Mucosa of descending colon (tissue), 3 donors: ENCODE measurements around the gene DNM3. TPM values are rescaled to one million over a fixed set of nuclear protein-coding genes. Genes with fewer than 3 reads are reported as not detected.

Experiments
- ATAC-seq: fragments of 200-7000 bp; cut with Tn5 transposase; one replicate; pipeline ENCODE4 v1.9.1; 2020; ENCODE audit warnings: mild to moderate bottlenecking, moderate library complexity
- DNase-seq, 3 donors: peaks; one replicate each; pipeline ENCODE4 v3.0.0-alpha.2; 2020
- H3K36me3 ChIP-seq: fragments of 200-600 bp; one replicate; pipeline ENCODE4 v1.8.0; 2021; ENCODE audit warnings: low read depth, mild to moderate bottlenecking
- H3K4me1 ChIP-seq: fragments of 200-600 bp; one replicate; pipeline ENCODE4 v1.8.0; 2021; ENCODE audit warnings: low read depth, mild to moderate bottlenecking
- H3K4me3 ChIP-seq: fragments of 200-600 bp; one replicate; pipeline ENCODE4 v1.8.0; 2021; ENCODE audit warnings: mild to moderate bottlenecking
- H3K9me3 ChIP-seq: fragments of 200-600 bp; one replicate; pipeline ENCODE4 v1.8.0; 2021; ENCODE audit warnings: mild to moderate bottlenecking
- CTCF ChIP-seq: fragments of 200-600 bp; IDR thresholded peaks from one replicate; pipeline ENCODE4 v1.8.0; 2022; ENCODE audit warnings: antibody characterized with exemption, mild to moderate bottlenecking
- intact Hi-C, 2 donors: fragments of 100-400 bp; cut with DNase I in 1 of 2; cut with micrococcal nuclease in 1 of 2; formaldehyde crosslinking; loops; one replicate each; pipeline versions ENCODE4 v1.11.0 to v1.11.1; 2022; cut with DNase I, micrococcal nuclease
- total RNA-seq, 3 donors: library from RNA; stranded (reverse); fragmentation: NEBNext Ultra II Directional in 2 of 3; extraction: Animal tissue kit (Norgen Biotek cat#: 25700) in 2 of 3; gene quantifications; one replicate each; pipeline versions ENCODE4 v1.2.1 to v1.2.4, GENCODE V29; 2021 to 2023
- donor health status: DM: no; HTN: no; CAD: no; lungs with moderate emphysema.
- donor health status: DM: no; HTN: no; CAD: no.
- donor health status: DM: no; HTN: yes; CAD: no.

The DNM3 gene
- total RNA-seq, 3 donors from 2014 or later, result 1.4 to 6.4 (median 2.1) TPM

GRCh38 chr1:172340520-172340919, 499.2 kb downstream of the DNM3 start:
- no peak for ATAC-seq
- Histone ChIP-seq H3K9me3 (no peaks in the 10 kb centered on the region), H3K4me1 (no peaks in the 10 kb centered on the region), H3K36me3 (no peaks in the 10 kb centered on the region), H3K4me3 (no peak overlapping the region)
- intact Hi-C loops, result no loop called here
- no peak for DNase-seq
- TF ChIP-seq CTCF, result no peak

- ATAC-seq (no peak), DNase-seq (no peak)
- TF ChIP-seq CTCF, result no peak
- H3K4me3 ChIP-seq, result no peak overlapping the region
- H3K9me3 ChIP-seq, result no peaks in the 10 kb centered on the region
- no peaks in the 10 kb centered on the region for H3K36me3 ChIP-seq
- H3K4me1 ChIP-seq, result no peaks in the 10 kb centered on the region
- intact Hi-C loops, result no loop called here
Measured at GRCh38 chr1:172341697-172342096, 500.4 kb downstream of the DNM3 start.

GRCh38 chr1:172342584-172343239, 501.4 kb downstream of the DNM3 start:
- TF ChIP-seq CTCF, result no peak
- ATAC-seq, result no peak
- intact Hi-C loops, result no loop called here
- Histone ChIP-seq H3K4me1 (no peaks in the 10 kb centered on the region), H3K4me3 (no peak overlapping the region), H3K36me3 (no peaks in the 10 kb centered on the region), H3K9me3 (peaks cover 4% of the 10 kb centered on the region)
- DNase-seq, result no peak

- Histone ChIP-seq H3K9me3 (peaks cover 4% of the 10 kb centered on the region), H3K4me3 (no peak overlapping the region), H3K36me3 (no peaks in the 10 kb centered on the region), H3K4me1 (no peaks in the 10 kb centered on the region)
- DNase-seq (no peak), ATAC-seq (peak; percentile 33)
- no peak for TF ChIP-seq CTCF
- intact Hi-C loops, result no loop called here
Measured at GRCh38 chr1:172343240-172344160, 502.2 kb downstream of the DNM3 start.

- intact Hi-C loops, result no loop called here
- ATAC-seq, result no peak
- DNase-seq, result no peak
Measured at GRCh38 chr1:172344444-172344843, 503.1 kb downstream of the DNM3 start.

More at GRCh38 chr1:172344444-172344843, 503.1 kb downstream of the DNM3 start:
- Histone ChIP-seq H3K4me1 (no peaks in the 10 kb centered on the region), H3K36me3 (no peaks in the 10 kb centered on the region), H3K9me3 (peaks cover 4% of the 10 kb centered on the region), H3K4me3 (no peak overlapping the region)
- TF ChIP-seq CTCF, result no peak
